Measurements from ENCODE around the gene NPEPL1.

- no peak for TF ChIP-seq EZH2 (IDR thresholded peaks at IDR 0.05; ENCODE audit: borderline replicate concordance, low read length)
- TF ChIP-seq CTCF (IDR thresholded peaks at IDR 0.05; ENCODE audit: low read length): no peak
These were observed 3.8 kb upstream of the NPEPL1 start for GRCh38 chr20:58688840-58689239.

All from OCI-LY1 (cell line).